Measurements from ENCODE around the gene SLC13A1.
"Not testable (repeated sequence)": the region's sequence is repeated elsewhere in the genome, so short reads cannot be mapped to it uniquely, and the experiment has no call there.

The SLC13A1 gene

GRCh38 chr7:123099712-123100111, 100.1 kb downstream of the SLC13A1 start:
- H3K27ac ChIP-seq (ENCODE audit: low read depth, low read length), result no peak overlapping the region
- no peaks in the 10 kb centered on the region for H3K36me3 ChIP-seq (ENCODE audit: control insufficient read depth, insufficient read depth, low read length)
- H3K4me1 ChIP-seq (ENCODE audit: control insufficient read depth, insufficient read depth, low read length), result no peaks in the 10 kb centered on the region
- no peak overlapping the region for H3K9ac ChIP-seq (ENCODE audit: low read length)
- no peaks in the 10 kb centered on the region for H3K27me3 ChIP-seq (ENCODE audit: control insufficient read depth, insufficient read depth, low read length)
- no peak overlapping the region for H3K4me3 ChIP-seq (ENCODE audit: low read length)

DNA sequence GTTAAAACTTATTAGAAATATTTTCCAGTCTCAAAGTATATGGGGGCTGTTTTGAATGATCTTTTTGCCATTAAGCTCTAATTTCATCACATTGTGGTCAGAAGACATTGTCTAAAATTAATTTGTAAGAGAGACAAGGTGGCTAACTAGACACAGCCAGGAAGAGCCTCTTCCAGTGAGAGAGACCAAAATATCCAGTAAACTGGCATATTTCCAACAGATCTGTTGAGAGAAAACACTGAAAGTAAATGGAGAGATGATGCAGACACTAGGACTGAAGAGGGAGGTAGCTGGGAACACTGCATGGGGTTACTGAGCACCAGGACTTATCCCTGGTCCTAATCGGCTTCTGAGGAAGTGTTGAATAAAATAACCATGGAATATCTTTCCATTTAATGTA, 102.8 kb downstream of the SLC13A1 start:
- H3K27me3 ChIP-seq (ENCODE audit: control insufficient read depth, insufficient read depth, low read length), result no peaks in the 10 kb centered on the region
- H3K4me3 ChIP-seq (ENCODE audit: low read length), result no peak overlapping the region
- no peaks in the 10 kb centered on the region for H3K4me1 ChIP-seq (ENCODE audit: control insufficient read depth, insufficient read depth, low read length)
- H3K36me3 ChIP-seq (ENCODE audit: control insufficient read depth, insufficient read depth, low read length), result no peaks in the 10 kb centered on the region
- H3K27ac ChIP-seq (ENCODE audit: low read depth, low read length), result no peak overlapping the region
- no peak overlapping the region for H3K9ac ChIP-seq (ENCODE audit: low read length)

- no peak overlapping the region for H3K4me3 ChIP-seq (ENCODE audit: low read length)
- no peaks in the 10 kb centered on the region for H3K27me3 ChIP-seq (ENCODE audit: control insufficient read depth, insufficient read depth, low read length)
- no peak overlapping the region for H3K9ac ChIP-seq (ENCODE audit: low read length)
- no peaks in the 10 kb centered on the region for H3K4me1 ChIP-seq (ENCODE audit: control insufficient read depth, insufficient read depth, low read length)
- no peak overlapping the region for H3K27ac ChIP-seq (ENCODE audit: low read depth, low read length)
- H3K36me3 ChIP-seq (ENCODE audit: control insufficient read depth, insufficient read depth, low read length), result no peaks in the 10 kb centered on the region
Observed at GRCh38 chr7:123096434-123096833, 103.3 kb downstream of the SLC13A1 start.

DNA sequence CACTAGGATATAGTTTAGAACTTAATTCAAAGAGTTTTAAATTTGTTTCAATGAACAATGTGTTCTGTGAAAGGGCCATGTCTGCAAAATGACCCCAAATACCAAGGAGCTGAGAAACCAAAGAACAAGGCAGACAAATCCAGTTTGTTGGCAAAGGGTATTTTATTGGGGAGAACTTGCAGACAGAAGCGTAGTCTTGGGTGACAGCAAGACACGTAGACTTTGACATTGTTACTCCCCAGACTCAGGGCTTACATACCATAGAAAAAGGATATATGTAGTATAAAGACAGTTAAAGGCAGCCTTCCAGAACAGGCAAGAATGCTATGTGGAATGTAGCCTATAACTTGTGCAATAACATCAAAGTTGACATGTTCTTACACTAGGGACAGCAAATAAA, 109.3 kb downstream of the SLC13A1 start:
- no peak overlapping the region for H3K27ac ChIP-seq (ENCODE audit: low read depth, low read length)
- no peak overlapping the region for H3K4me3 ChIP-seq (ENCODE audit: low read length)
- no peaks in the 10 kb centered on the region for H3K36me3 ChIP-seq (ENCODE audit: control insufficient read depth, insufficient read depth, low read length)
- H3K9ac ChIP-seq (ENCODE audit: low read length), result no peak overlapping the region
- no peaks in the 10 kb centered on the region for H3K27me3 ChIP-seq (ENCODE audit: control insufficient read depth, insufficient read depth, low read length)
- H3K4me1 ChIP-seq (ENCODE audit: control insufficient read depth, insufficient read depth, low read length), result no peaks in the 10 kb centered on the region

DNA sequence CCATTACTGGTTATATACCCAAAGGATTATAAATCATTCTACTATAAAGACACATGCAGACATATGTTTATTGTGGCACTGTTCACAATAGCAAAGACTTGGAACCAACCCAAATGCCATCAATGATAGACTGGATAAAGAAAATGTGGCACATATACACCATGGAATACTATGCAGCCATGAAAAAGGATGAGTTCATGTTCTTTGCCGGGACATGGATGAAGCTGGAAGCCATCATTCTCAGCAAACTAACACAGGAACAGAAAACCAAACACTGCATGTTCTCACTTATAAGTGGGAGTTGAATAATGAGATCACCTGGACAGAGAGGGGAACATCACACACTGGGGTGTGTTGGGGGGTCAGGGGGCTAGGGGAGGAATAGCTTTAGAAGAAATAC, 112.9 kb downstream of the SLC13A1 start:
- H3K4me3 ChIP-seq (ENCODE audit: low read length); H3K9ac ChIP-seq (ENCODE audit: low read length); H3K36me3 ChIP-seq (ENCODE audit: control insufficient read depth, insufficient read depth, low read length); H3K27ac ChIP-seq (ENCODE audit: low read depth, low read length); H3K27me3 ChIP-seq (ENCODE audit: control insufficient read depth, insufficient read depth, low read length); H3K4me1 ChIP-seq (ENCODE audit: control insufficient read depth, insufficient read depth, low read length): not testable (repeated sequence)

DNA sequence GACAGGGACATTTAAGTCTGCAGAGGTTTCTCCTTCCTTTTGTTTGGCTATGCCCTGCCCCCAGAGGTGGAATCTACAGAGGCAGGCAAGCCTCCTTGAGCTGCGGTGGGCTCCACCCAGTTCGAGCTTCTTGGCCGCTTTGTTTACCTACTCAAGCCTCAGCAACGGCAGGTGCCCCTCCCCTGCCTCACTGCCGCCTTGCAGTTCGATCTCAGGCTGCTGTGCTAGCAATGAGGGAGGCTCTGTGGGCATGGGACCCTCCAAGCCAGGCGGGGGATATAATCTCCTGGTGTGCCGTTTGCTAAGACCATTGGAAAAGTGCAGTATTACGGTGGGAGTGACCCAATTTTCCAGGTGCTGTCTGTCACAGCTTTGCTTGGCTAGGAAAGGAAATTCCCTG, 114.9 kb downstream of the SLC13A1 start:
- H3K4me3 ChIP-seq (ENCODE audit: low read length); H3K4me1 ChIP-seq (ENCODE audit: control insufficient read depth, insufficient read depth, low read length); H3K36me3 ChIP-seq (ENCODE audit: control insufficient read depth, insufficient read depth, low read length): not testable (repeated sequence)

GRCh38 chr7:123079021-123079420, 120.7 kb downstream of the SLC13A1 start:
- H3K27ac ChIP-seq (ENCODE audit: low read depth, low read length), result no peak overlapping the region
- no peaks in the 10 kb centered on the region for H3K36me3 ChIP-seq (ENCODE audit: control insufficient read depth, insufficient read depth, low read length)
- H3K27me3 ChIP-seq (ENCODE audit: control insufficient read depth, insufficient read depth, low read length), result no peaks in the 10 kb centered on the region
- H3K4me1 ChIP-seq (ENCODE audit: control insufficient read depth, insufficient read depth, low read length), result no peaks in the 10 kb centered on the region
- H3K4me3 ChIP-seq (ENCODE audit: low read length), result no peak overlapping the region
- H3K9ac ChIP-seq (ENCODE audit: low read length), result no peak overlapping the region

More for the DNA sequence above, 114.9 kb downstream of the SLC13A1 start:
- H3K27me3 ChIP-seq (ENCODE audit: control insufficient read depth, insufficient read depth, low read length); H3K27ac ChIP-seq (ENCODE audit: low read depth, low read length); H3K9ac ChIP-seq (ENCODE audit: low read length): not testable (repeated sequence)

DNA sequence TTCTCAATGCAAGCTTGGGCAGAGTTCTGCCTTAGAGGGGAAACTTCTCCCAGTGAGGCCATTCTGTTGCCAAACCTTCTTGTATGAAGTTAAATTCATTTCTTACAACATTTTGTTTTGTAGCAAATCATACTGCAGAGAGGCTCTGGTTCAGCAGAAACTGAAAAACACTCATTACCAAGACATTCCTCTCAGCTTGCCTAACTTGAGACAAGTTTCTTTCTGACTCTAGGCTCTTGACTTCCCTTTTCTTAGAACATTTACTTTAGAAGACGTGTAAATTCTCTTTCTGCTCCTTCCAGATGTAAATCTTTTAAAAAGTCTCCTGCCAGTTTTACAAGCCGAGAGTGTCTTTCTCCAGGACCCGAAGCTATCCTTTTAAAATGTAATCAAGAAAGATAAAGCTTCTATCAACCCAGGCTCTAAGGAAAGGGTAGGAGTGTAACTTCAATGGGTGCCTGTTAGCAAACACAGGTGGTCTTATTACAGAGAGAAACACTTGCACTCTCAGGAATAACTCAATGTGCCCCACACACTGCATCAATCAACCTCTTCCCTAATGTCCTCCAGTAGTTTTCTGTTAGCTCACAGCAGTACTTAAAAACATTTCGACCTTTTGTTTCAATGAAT, 123.8 kb downstream of the SLC13A1 start:
- Histone ChIP-seq H3K4me1 (ENCODE audit: control insufficient read depth, insufficient read depth, low read length) (no peaks in the 10 kb centered on the region), H3K4me3 (ENCODE audit: low read length) (no peak overlapping the region), H3K27ac (ENCODE audit: low read depth, low read length) (no peak overlapping the region)

GRCh38 chr7:123070702-123071286, 129.0 kb downstream of the SLC13A1 start:
- no peak overlapping the region for H3K9ac ChIP-seq (ENCODE audit: low read length)
- no peaks in the 10 kb centered on the region for H3K4me1 ChIP-seq (ENCODE audit: control insufficient read depth, insufficient read depth, low read length)
- no peak overlapping the region for H3K4me3 ChIP-seq (ENCODE audit: low read length)
- H3K27me3 ChIP-seq (ENCODE audit: control insufficient read depth, insufficient read depth, low read length), result no peaks in the 10 kb centered on the region
- no peaks in the 10 kb centered on the region for H3K36me3 ChIP-seq (ENCODE audit: control insufficient read depth, insufficient read depth, low read length)
- H3K27ac ChIP-seq (ENCODE audit: low read depth, low read length), result no peak overlapping the region

More for the DNA sequence above, 123.8 kb downstream of the SLC13A1 start:
- no peaks in the 10 kb centered on the region for H3K36me3 ChIP-seq (ENCODE audit: control insufficient read depth, insufficient read depth, low read length)
- H3K27me3 ChIP-seq (ENCODE audit: control insufficient read depth, insufficient read depth, low read length), result no peaks in the 10 kb centered on the region
- H3K9ac ChIP-seq (ENCODE audit: low read length), result no peak overlapping the region

GRCh38 chr7:123067814-123068213, 132.0 kb downstream of the SLC13A1 start:
- Histone ChIP-seq H3K4me3 (ENCODE audit: low read length) (no peak overlapping the region), H3K36me3 (ENCODE audit: control insufficient read depth, insufficient read depth, low read length) (no peaks in the 10 kb centered on the region), H3K9ac (ENCODE audit: low read length) (no peak overlapping the region), H3K27me3 (ENCODE audit: control insufficient read depth, insufficient read depth, low read length) (no peaks in the 10 kb centered on the region), H3K27ac (ENCODE audit: low read depth, low read length) (no peak overlapping the region), H3K4me1 (ENCODE audit: control insufficient read depth, insufficient read depth, low read length) (no peaks in the 10 kb centered on the region)

All from rectal smooth muscle tissue (tissue), 1 donor.